GM21423 (cell line): ENCODE measurements around the gene RHAG.
"Not testable (repeated sequence)": the region's sequence is repeated elsewhere in the genome, so short reads cannot be mapped to it uniquely, and the experiment has no call there.

Experiments used
- ATAC-seq: cut with Tn5 transposase; IDR thresholded peaks from one replicate; pipeline ENCODE4 v1.9.1; 2021; ENCODE audit warnings: mild to moderate bottlenecking, moderate library complexity; ENCODE audit not compliant: unreplicated experiment

RHAG gene

DNA sequence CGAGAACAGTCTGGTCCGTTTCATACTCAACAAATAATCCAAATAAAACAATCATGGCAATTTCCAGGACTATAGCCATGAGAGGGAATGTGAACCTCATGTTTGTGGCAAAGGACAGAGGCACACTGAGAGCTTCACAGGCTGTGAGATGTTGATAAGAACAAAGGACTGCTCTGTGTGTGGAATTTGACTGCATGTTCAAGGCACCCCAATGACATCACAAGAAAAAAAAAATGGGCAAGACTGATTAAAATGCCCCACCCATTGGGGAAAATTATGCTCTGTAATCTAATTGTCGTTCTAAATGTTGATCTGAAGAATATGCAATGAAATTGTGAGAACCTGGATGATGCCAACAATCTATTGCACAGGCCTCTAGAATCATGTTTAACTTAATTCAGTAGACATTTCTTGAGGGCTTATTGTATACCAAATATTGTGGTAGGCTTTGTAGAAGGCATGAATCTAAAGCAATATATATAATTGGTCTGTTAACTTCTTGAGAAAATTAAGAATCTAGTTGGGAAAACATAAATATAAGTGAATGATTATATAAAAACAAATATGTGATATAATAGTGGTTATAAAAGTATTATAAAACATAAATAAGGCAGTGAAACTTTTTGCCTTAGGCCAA is at the start of gene RHAG:
Gene RHAG (minus strand): TSS at position 127 of the 637 bp plus-strand sequence. CDS start 27 bp downstream, at position 100.
- ATAC-seq, result no peak

DNA sequence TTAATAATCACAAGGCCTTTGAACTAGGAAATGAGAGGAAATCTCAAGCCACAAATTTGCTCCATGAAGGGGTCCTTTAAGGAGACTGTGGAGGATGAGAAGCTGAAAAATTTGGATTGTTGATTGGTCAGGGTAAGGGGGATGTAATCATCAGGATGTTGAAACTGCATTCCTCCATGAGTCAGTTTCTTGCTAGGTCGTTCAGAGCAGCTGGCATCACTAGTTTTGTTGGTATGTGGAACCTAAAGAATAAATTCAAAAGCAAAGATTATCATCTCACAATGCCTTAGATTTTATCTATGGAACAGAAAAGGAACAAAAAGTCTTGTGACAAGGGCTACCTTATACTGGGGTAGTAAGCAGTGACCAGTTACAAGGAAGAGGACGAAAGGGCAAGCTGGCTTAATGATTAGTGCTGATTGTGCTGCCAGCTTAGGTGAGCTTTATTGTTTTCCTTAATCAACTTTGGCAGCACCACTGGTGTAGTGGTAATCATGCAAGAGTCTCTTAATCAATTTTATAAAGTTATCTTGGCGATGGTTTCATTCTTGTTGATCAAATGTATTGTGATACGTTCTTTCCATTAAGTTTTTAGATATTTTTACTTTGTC is 40.1 kb upstream of the RHAG start:
- no peak for ATAC-seq

DNA sequence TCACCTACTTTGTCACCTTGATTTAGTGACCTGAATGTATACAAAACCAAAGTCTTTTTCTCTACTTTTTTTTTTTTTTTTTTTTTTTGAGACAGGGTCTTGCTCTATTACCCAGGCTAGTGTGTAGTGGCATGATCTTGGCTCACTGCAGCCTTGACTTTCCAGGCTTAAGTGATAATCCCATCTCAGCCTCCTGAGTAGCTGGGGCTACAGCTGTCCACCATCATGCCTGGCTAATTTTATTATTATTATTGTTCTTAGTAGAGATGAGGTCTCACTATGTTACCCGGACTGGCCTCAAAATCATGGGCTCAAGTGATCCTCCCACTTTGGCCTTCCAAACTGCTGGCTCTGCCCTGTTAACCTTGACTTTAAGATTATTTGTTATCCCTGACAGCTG is 39.2 kb upstream of the RHAG start:
- ATAC-seq, result no peak

DNA sequence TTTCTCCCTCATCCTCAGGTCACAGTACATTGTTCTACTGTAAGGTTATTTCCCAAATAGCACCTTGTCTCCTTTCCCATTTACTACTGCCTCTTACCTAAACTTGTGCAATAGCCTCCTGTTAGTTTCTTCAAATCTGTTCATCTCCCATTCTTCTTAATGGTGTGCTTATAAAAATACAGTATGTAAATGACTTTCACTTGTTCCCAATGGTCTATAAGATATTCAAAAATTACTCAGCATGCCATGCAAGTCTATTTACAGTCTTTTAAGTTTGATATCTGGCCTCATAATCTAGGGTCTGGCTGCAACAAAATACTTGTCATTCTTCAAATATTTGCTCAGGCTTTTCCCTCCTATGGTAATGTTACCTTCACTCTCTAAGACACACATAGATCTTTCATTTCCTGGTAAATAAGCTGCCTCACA is 31.5 kb upstream of the RHAG start:
- ATAC-seq, result no peak

GRCh38 chr6:49666930-49667757 is 30.5 kb upstream of the RHAG start:
- no peak for ATAC-seq

DNA sequence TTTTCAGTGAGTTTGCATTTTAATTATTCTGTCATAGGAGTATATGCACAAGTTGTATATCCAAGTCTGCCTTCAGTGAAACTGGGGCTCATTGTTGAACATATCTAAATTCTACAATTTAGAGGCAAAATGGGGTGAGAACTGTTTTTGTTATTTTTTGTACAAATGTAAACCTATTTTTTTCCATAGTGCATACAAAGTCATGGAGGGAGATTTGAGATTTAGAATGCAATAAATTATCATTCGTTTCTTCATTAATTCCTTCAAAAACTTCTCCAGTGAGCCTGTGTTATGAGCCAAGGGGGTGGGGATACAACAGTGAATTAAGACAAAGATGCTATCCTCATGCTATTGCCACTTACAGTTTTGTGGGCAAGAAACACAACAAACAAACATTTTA is 29.8 kb upstream of the RHAG start:
- no peak for ATAC-seq

GRCh38 chr6:49664817-49665216 is 28.2 kb upstream of the RHAG start:
- no peak for ATAC-seq

DNA sequence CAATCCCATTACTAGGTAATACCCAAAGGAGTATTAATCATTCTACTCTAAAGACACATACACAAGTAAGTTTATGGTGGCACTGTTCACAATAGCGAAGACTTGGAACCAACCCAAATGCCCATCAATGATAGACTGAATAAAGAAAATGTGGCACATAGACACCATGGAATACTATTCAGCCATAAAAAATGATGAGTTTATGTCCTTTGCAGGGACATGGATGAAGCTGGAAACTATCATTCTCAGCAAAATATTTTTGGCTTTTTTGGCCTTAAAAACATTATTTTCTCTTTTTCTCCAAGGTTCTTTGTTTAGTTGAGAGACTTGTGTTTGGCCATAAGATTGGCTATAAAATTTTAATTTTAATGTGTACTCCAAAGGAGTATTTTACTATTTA is 27.4 kb upstream of the RHAG start:
- ATAC-seq, result not testable (repeated sequence)

GRCh38 chr6:49662892-49663261 is 26.2 kb upstream of the RHAG start:
- ATAC-seq, result no peak

GRCh38 chr6:49662231-49662891 is 25.7 kb upstream of the RHAG start:
- no peak for ATAC-seq

DNA sequence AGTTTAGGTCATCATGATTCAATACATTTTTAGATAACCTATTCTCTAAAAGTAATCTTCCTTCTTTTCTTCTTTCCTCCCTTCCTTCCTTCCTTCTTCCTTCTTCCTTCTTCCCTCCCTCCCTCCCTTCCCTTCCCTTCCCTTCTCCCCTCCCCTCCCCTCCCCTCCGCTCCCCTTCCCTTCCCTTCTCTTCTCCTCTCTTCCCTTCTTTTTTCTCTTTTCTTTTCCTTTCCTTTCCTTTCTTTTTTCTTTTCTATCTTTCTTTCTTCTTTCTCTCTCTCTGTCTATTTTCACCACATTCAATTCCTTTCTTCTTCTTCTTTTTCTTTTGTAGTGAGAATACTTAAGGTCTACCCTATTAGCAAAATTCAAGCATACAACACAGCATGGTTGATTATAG is 17.3 kb upstream of the RHAG start:
- ATAC-seq, result no peak

GRCh38 chr6:49653438-49653837 is 16.8 kb upstream of the RHAG start:
- ATAC-seq, result no peak

DNA sequence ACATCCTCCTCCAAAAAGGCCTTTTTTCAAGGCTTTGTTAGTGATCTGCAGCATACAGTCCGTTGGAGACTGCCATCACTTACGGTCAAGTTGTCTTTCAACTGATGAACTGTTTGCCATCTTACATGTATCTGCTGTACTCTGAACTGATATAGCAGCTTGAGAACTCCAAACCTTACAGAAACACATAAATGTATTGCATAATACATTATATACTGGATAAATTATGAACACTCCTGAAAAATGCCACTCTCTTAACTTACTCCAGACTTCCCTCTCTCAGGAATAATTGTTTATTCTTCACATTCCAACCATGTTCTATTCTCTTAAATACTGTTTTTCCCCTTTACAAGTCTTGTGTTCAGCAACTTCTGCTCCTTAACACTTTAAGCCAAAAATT is 14.6 kb upstream of the RHAG start:
- no peak for ATAC-seq

GRCh38 chr6:49649988-49650387 is 13.3 kb upstream of the RHAG start:
- no peak for ATAC-seq

GRCh38 chr6:49648036-49648435 is 11.4 kb upstream of the RHAG start:
- no peak for ATAC-seq

DNA sequence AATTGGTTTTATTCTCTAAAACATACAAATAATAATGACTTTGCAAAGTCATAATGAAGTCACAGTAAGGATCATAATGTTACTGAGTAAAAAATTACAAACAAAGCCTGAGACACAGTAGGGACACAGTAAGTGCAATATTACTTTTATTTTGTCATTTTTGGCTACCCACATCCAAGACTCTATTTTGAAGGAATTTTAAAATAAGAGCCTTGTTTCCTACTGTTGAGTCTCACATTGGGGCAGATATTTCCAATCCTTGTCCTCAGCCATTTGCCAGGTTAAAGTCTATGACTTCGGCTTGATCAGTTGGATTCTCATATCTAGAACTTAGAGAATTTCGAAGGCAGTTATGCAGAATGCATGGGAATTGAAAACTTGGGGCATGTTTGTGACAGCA is 10.8 kb upstream of the RHAG start:
- ATAC-seq, result no peak

GRCh38 chr6:49646942-49647341 is 10.3 kb upstream of the RHAG start:
- no peak for ATAC-seq

DNA sequence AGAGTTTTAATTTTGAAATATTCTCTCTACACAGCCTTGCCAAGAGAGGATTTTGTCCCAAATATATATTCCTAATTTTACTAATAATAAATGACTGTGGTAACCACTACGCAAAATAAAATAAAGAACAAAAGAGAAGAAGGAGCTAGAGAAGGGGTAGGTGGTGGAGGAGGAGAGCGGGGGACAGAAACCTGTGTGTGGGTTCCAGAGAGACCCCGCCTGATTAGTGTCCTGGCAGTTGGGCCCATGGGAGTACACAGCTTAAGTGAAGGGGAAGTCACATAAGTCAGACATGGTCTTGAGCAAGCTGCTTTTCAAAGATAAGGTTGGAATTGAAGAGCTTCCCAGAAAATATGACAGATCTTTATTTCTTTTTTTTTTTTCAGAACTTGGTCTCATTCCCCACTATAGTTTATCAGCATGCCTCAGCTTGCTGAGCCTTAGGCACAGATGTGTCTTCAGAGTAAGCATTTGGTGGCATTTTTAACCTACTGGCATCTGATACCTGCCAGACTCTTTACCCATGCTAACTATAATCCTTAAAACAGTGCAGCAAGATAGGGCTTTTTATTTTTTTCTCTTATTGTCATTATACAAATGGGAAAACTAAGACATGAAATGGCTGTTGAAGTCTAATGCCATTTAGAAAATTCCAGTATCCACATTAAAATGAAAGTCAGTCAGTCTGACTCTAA is 9.6 kb upstream of the RHAG start:
- ATAC-seq, result no peak

- ATAC-seq, result no peak
These were observed 8.5 kb upstream of the RHAG start for GRCh38 chr6:49645139-49645538.

DNA sequence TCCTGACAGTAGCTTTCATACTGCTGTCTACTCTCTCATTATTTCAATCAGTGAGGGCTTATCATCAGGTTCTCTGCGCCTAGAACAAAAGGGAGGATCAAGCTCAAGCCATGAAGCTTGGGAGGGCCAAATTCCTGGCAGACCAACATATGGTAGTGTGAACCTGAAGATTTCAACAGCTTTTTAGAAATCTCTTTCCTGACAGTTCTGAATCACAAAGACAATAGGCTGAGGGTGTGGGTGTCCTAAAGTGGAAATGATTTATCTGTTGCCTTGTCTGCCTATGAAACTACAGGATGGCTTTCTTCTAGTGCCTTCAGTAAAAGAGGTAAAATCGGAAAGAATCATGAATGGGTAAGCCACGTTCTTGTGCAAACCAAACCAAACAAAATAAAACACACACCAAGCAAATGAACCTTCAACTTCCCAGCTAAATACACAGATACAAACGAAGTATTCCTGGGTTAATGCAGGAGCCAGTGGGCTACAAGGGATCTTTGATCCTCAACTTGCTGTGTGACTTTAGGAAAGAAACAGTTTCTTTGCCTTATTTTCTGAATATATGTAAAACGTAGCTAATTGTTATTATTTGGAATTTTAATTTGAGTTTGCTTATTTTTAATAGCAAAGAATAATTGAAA is 2.7 kb upstream of the RHAG start:
- ATAC-seq, result no peak

- no peak for ATAC-seq
These were observed 702 bp upstream of the RHAG start for GRCh38 chr6:49637350-49637731.
